ENCODE data around the gene FCGBP.
"Not testable (repeated sequence)": the region's sequence is repeated elsewhere in the genome, so short reads cannot be mapped to it uniquely, and the experiment has no call there.

- not testable (repeated sequence) for TF ChIP-seq POLR2A (IDR thresholded peaks at IDR 0.05)
- TF ChIP-seq CTCF (IDR thresholded peaks at IDR 0.05): peak in 4 of 12 donors; percentile 26 to 39 (median 38)
Observed at GRCh38 chr19:39897511-39898245, 36.8 kb downstream of the FCGBP start.

Measured in heart left ventricle (tissue), 13 donors.